Neural progenitor cell (in vitro differentiated cells): ENCODE data around the gene UPB1.

Experiments
- CTCF ChIP-seq: fragments of 200-600 bp; sonication (generic); IDR thresholded peaks from 2 replicates; pipeline ENCODE4 v1.5.1; 2017; ENCODE audit warnings: antibody characterized with exemption, mild to moderate bottlenecking
- EZH2 ChIP-seq: fragments of 200-600 bp; sonication (generic); IDR thresholded peaks from 2 replicates; pipeline ENCODE4 v1.6.1; 2017; ENCODE audit warnings: antibody characterized with exemption, mild to moderate bottlenecking, moderate library complexity
- EZH2phosphoT487 ChIP-seq: fragments of 200-600 bp; sonication (generic); IDR thresholded peaks from 2 replicates; pipeline ENCODE4 v1.6.1; 2017; ENCODE audit warnings: antibody characterized with exemption

GRCh38 chr22:24485170-24485569 lies 10.0 kb upstream of the UPB1 start:
- TF ChIP-seq CTCF (no peak), EZH2 (no peak), EZH2phosphoT487 (no peak)
